OCI-LY7 (cell line): Measurements from ENCODE around the gene KRTAP10-8. TPM values are rescaled to one million over a fixed set of nuclear protein-coding genes. Genes with fewer than 3 reads are reported as not detected.
A peak's percentile ranks its signal among the peaks of the same experiment; 100 is the strongest.

Experiments used
- BruUV-seq: library from RNA; stranded (reverse); fragments of 400-500 nt; replicated peaks from 2 replicates; lab custom pipeline; 2021; lab: Mats Ljungman, UMichigan
- CTCF ChIA-PET: fragments of 300-600 bp; sonication (Branson Sonifier 250); formaldehyde crosslinking; loops from one replicate; lab custom pipeline; 2022; ENCODE audit warnings: antibody characterized with exemption; ENCODE audit not compliant: unreplicated experiment; lab: Charles Lee
- POLR2A ChIA-PET: fragments of 300-600 bp; sonication (Branson Sonifier 250); formaldehyde crosslinking; loops from one replicate; lab custom pipeline; 2022; ENCODE audit warnings: antibody characterized with exemption; lab: Charles Lee
- DNase-seq: peaks from one replicate; pipeline ENCODE4 v3.0.0-alpha.2; 2015; ENCODE audit warnings: low spot score
- H2AFZ ChIP-seq: fragments of 200-600 bp; sonication (generic), shearing (Covaris generic); 2 replicates; pipeline ENCODE4 v1.6.1; 2014; ENCODE audit warnings: mild to moderate bottlenecking, antibody characterized with exemption, low read length, moderate library complexity
- H3K27ac ChIP-seq: fragments of 200-600 bp; sonication (generic); 2 replicates; pipeline ENCODE4 v1.5.1; 2014; ENCODE audit warnings: mixed run types, low read depth, mild to moderate bottlenecking, moderate library complexity, low read length, inconsistent platforms; ENCODE audit not compliant: poor library complexity, severe bottlenecking
- H3K36me3 ChIP-seq: fragments of 200-600 bp; sonication (generic); 2 replicates; pipeline ENCODE4 v1.6.1; 2014; ENCODE audit warnings: mild to moderate bottlenecking, antibody characterized with exemption, low read length, moderate library complexity, mixed read lengths; ENCODE audit not compliant: insufficient read depth
- H3K4me1 ChIP-seq: fragments of 200-600 bp; sonication (generic); 2 replicates; pipeline ENCODE4 v1.5.1; 2014; ENCODE audit warnings: mild to moderate bottlenecking, low read length; ENCODE audit not compliant: insufficient read depth, poor library complexity, severe bottlenecking
- H3K4me2 ChIP-seq: fragments of 200-600 bp; sonication (generic); 2 replicates; pipeline ENCODE4 v1.6.1; 2014; ENCODE audit warnings: mild to moderate bottlenecking, low read length
- H3K4me3 ChIP-seq: fragments of 200-600 bp; sonication (generic); 2 replicates; pipeline ENCODE4 v1.5.1; 2014; ENCODE audit warnings: mild to moderate bottlenecking, low read depth, low read length; ENCODE audit not compliant: poor library complexity, severe bottlenecking
- H3K79me2 ChIP-seq: fragments of 200-600 bp; sonication (generic); 2 replicates; pipeline ENCODE4 v1.6.1; 2016; ENCODE audit warnings: low read depth, mild to moderate bottlenecking, low read length, moderate library complexity, mixed read lengths; ENCODE audit not compliant: insufficient read depth
- H3K9me2 ChIP-seq: fragments of 200-600 bp; sonication (generic); 2 replicates; pipeline ENCODE4 v1.6.1; 2016; ENCODE audit warnings: mild to moderate bottlenecking, low read length, mixed read lengths; ENCODE audit not compliant: insufficient read depth
- H3K9me3 ChIP-seq: fragments of 200-600 bp; sonication (generic); 2 replicates; pipeline ENCODE4 v1.6.1; 2014; ENCODE audit warnings: mild to moderate bottlenecking, mixed run types, low read length, mixed read lengths
- H4K20me1 ChIP-seq: fragments of 200-600 bp; sonication (generic); 2 replicates; pipeline ENCODE4 v1.6.1; 2014; ENCODE audit warnings: mild to moderate bottlenecking, antibody characterized with exemption, low read length, moderate library complexity, mixed read lengths; ENCODE audit not compliant: insufficient read depth
- CTCF ChIP-seq: fragments of 200-600 bp; sonication (generic); conservative IDR thresholded peaks from 2 replicates; pipeline ENCODE4 v1.5.1; 2014; ENCODE audit warnings: mild to moderate bottlenecking, antibody characterized with exemption, low read length, moderate library complexity, mixed read lengths
- EZH2phosphoT487 ChIP-seq: fragments of 200-600 bp; sonication (generic); IDR thresholded peaks from 2 replicates; pipeline ENCODE4 v1.6.1; 2018; ENCODE audit warnings: low read depth, borderline replicate concordance, mild to moderate bottlenecking, mixed run types, antibody characterized with exemption, low read length, moderate library complexity, mixed read lengths
- intact Hi-C: fragments of 100-400 bp; cut with micrococcal nuclease; formaldehyde crosslinking; loops from one replicate; pipeline ENCODE4 v1.10.0; 2022; ENCODE audit not compliant: unreplicated experiment
- total RNA-seq, 2 experiments: library from RNA; depleted of rRNA in 1 of 2; stranded (reverse); fragments of >200 nt in 1 of 2; shearing (Covaris generic) in 1 of 2; gene quantifications; 2 replicates each; pipeline ENCODE4 v1.2.3, GENCODE V29; 2014 to 2022

KRTAP10-8 gene
- total RNA-seq, 2 experiments from 2014 or later = not detected

GRCh38 chr21:44650973-44651675 is 39.2 kb downstream of the KRTAP10-8 start:
- H2AFZ ChIP-seq = no peak overlapping the region
- H3K9me2 ChIP-seq = no peaks in the 10 kb centered on the region
- ChIA-PET CTCF (no interaction called here), POLR2A (no interaction called here)
- no peak for DNase-seq
- no peaks in the 10 kb centered on the region for H3K4me1 ChIP-seq
- no peak overlapping the region for H3K4me3 ChIP-seq
- no peak overlapping the region for H3K4me2 ChIP-seq
- H4K20me1 ChIP-seq = no peaks in the 10 kb centered on the region
- H3K27ac ChIP-seq = no peak overlapping the region
- H3K36me3 ChIP-seq = no peaks in the 10 kb centered on the region
- TF ChIP-seq CTCF = no peak
- no peak for TF ChIP-seq EZH2phosphoT487
- intact Hi-C loops = no loop called here
- no peaks in the 10 kb centered on the region for H3K79me2 ChIP-seq
- BruUV-seq = no TSS peak
- H3K9me3 ChIP-seq = no peaks in the 10 kb centered on the region

- Histone ChIP-seq H2AFZ (no peak overlapping the region), H3K36me3 (no peaks in the 10 kb centered on the region), H3K4me2 (no peak overlapping the region), H3K9me3 (no peaks in the 10 kb centered on the region), H4K20me1 (no peaks in the 10 kb centered on the region), H3K27ac (no peak overlapping the region), H3K9me2 (no peaks in the 10 kb centered on the region), H3K79me2 (no peaks in the 10 kb centered on the region), H3K4me3 (no peak overlapping the region), H3K4me1 (no peaks in the 10 kb centered on the region)
- DNase-seq = peak; percentile 7
- no TSS peak for BruUV-seq
- POLR2A ChIA-PET = no interaction called here
- CTCF ChIA-PET = no interaction called here
- TF ChIP-seq CTCF = no peak
- no peak for TF ChIP-seq EZH2phosphoT487
- intact Hi-C loops = no loop called here
Observed at GRCh38 chr21:44653123-44653522, 41.2 kb downstream of the KRTAP10-8 start.
